HepG2 (cell line): Measurements from ENCODE around the gene PNKD. TPM values are rescaled to one million over a fixed set of nuclear protein-coding genes. Genes with fewer than 3 reads are reported as not detected.

Experiments
- BORCS8-MEF2B ChIP-seq: sonication (generic); formaldehyde crosslinking; IDR thresholded peaks from 2 replicates; pipeline ENCODE4 v1.8.0; 2022; ENCODE audit warnings: mild to moderate bottlenecking, missing genetic modification reagents
- EED ChIP-seq: sonication (generic); formaldehyde crosslinking; IDR thresholded peaks from 2 replicates; pipeline ENCODE4 v1.5.0; 2020; ENCODE audit warnings: mild to moderate bottlenecking, missing genetic modification reagents
- ISX ChIP-seq: sonication (generic); formaldehyde crosslinking; conservative IDR thresholded peaks from 2 replicates; pipeline ENCODE4 v1.5.0; 2020; ENCODE audit warnings: missing genetic modification reagents
- KLF13 ChIP-seq: sonication (generic); formaldehyde crosslinking; IDR thresholded peaks from 2 replicates; pipeline ENCODE4 v1.4.0; 2020; ENCODE audit warnings: mild to moderate bottlenecking, missing genetic modification reagents
- MED13 ChIP-seq: sonication (generic); formaldehyde crosslinking; IDR thresholded peaks from 2 replicates; pipeline ENCODE4 v1.5.0; 2020; ENCODE audit warnings: missing genetic modification reagents
- MED8 ChIP-seq: sonication (generic); formaldehyde crosslinking; IDR thresholded peaks from 2 replicates; pipeline ENCODE4 v1.8.1; 2023; ENCODE audit warnings: mild to moderate bottlenecking, missing genetic modification reagents; ENCODE audit not compliant: insufficient replicate concordance
- MIXL1 ChIP-seq: IDR thresholded peaks from 2 replicates; pipeline ENCODE4 v1.6.1; 2016
- NR2F1 ChIP-seq, 2 experiments: fragments of 450-650 bp in 1 of 2; formaldehyde crosslinking in 1 of 2; IDR thresholded peaks; 2 replicates each; pipeline versions ENCODE4 v1.5.0 to v1.6.1; 2016 to 2020; ENCODE audit warnings: mild to moderate bottlenecking in 1 of 2, missing compliant biosample characterization in 1 of 2, missing genetic modification reagents in 1 of 2, moderate library complexity in 1 of 2
- NR2F2 ChIP-seq: IDR thresholded peaks from 2 replicates; pipeline ENCODE4 v1.6.1; 2012; ENCODE audit warnings: low read depth, inconsistent platforms, borderline replicate concordance
- PAF1 ChIP-seq: IDR thresholded peaks from 2 replicates; pipeline ENCODE4 v1.6.1; 2016; ENCODE audit warnings: missing genetic modification reagents, missing compliant biosample characterization
- RAD21 ChIP-seq: fragments of 450-650 bp; formaldehyde crosslinking; IDR thresholded peaks from 2 replicates; pipeline ENCODE4 v1.5.0; 2020; ENCODE audit warnings: mild to moderate bottlenecking
- RORA ChIP-seq: sonication (generic); formaldehyde crosslinking; IDR thresholded peaks from 2 replicates; pipeline ENCODE4 v1.5.0; 2020; ENCODE audit warnings: mild to moderate bottlenecking, missing genetic modification reagents, moderate library complexity
- SMARCC2 ChIP-seq: fragments of 450-650 bp; IDR thresholded peaks from 2 replicates; pipeline ENCODE4 v1.6.1; 2017; ENCODE audit warnings: antibody characterized with exemption, mild to moderate bottlenecking
- U2AF2 ChIP-seq: fragments of 200-400 bp; formaldehyde crosslinking; IDR thresholded peaks from 2 replicates; pipeline ENCODE4 v1.6.1; 2017; ENCODE audit warnings: low read depth, mild to moderate bottlenecking, low read length
- ZFP36L1 ChIP-seq: sonication (generic); formaldehyde crosslinking; IDR thresholded peaks from 2 replicates; pipeline ENCODE4 v1.8.0; 2022; ENCODE audit warnings: mild to moderate bottlenecking, missing genetic modification reagents, moderate library complexity
- ZNF10 ChIP-seq: sonication (generic); formaldehyde crosslinking; IDR thresholded peaks from 2 replicates; pipeline ENCODE4 v1.4.0; 2020; ENCODE audit warnings: mild to moderate bottlenecking, low read depth, missing genetic modification reagents, borderline replicate concordance
- ZNF383 ChIP-seq: sonication (generic); formaldehyde crosslinking; IDR thresholded peaks from 2 replicates; pipeline ENCODE4 v1.4.0; 2020; ENCODE audit warnings: missing genetic modification reagents, mild to moderate bottlenecking, borderline replicate concordance
- ZNF572 ChIP-seq: sonication (generic); formaldehyde crosslinking; IDR thresholded peaks from 2 replicates; pipeline ENCODE4 v1.5.1; 2020; ENCODE audit warnings: mild to moderate bottlenecking, missing genetic modification reagents
- ZNF891 ChIP-seq: sonication (generic); formaldehyde crosslinking; IDR thresholded peaks from 2 replicates; pipeline ENCODE4 v1.5.0; 2020; ENCODE audit warnings: mild to moderate bottlenecking, missing genetic modification reagents
- polyA plus RNA-seq, 8 experiments: library from polyadenylated mRNA; depleted of rRNA in 3 of 8; stranded (reverse) in 7 of 8; unstranded in 1 of 8; fragments of >200 nt; fragmentation: Illumina TruSeq in 4 of 8; extraction: Trizol in 4 of 8; gene quantifications; 2 replicates each; pipeline versions ENCODE4 v1.2.1 to v1.2.3, GENCODE V29; 2011 to 2016; ENCODE audit warnings: low read depth in 4 of 8, missing spikeins in 1 of 8, mixed read lengths in 1 of 8; ENCODE audit not compliant: insufficient read depth in 1 of 8
- total RNA-seq, 5 experiments: library from RNA; depleted of rRNA; stranded (reverse); fragments of >200 nt; fragmentation: Illumina TruSeq; extraction: Trizol; gene quantifications; 2 replicates each; pipeline ENCODE4 v1.2.3, GENCODE V29; 2016; ENCODE audit warnings: low read depth in 1 of 5
- TF ChIP-seq, protein P1 (sequence below), 2 experiments: sonication (generic) in 1 of 2; formaldehyde crosslinking in 1 of 2; IDR thresholded peaks; 2 replicates each; pipeline versions ENCODE4 v1.5.1 to v1.6.1; 2011 to 2020; ENCODE audit warnings: borderline replicate concordance in 1 of 2, low read depth in 1 of 2, low read length in 1 of 2, mild to moderate bottlenecking in 1 of 2, missing genetic modification reagents in 1 of 2, moderate library complexity in 1 of 2
- TF ChIP-seq, protein P2 (sequence below): sonication (generic); formaldehyde crosslinking; IDR thresholded peaks from 2 replicates; pipeline ENCODE4 v1.5.0; 2020; ENCODE audit warnings: missing genetic modification reagents
- TF ChIP-seq, protein P3 (sequence below): fragments of 450-650 bp; IDR thresholded peaks from 2 replicates; pipeline ENCODE4 v1.6.1; 2016
- TF ChIP-seq, protein P4 (sequence below): sonication (generic); formaldehyde crosslinking; IDR thresholded peaks from 2 replicates; pipeline ENCODE4 v1.5.0; 2020; ENCODE audit warnings: mild to moderate bottlenecking, missing genetic modification reagents

PNKD gene
- total and polyA plus RNA-seq, 2 of the 13 experiments (the other 11 are each of a cell fraction or from before 2014, with no cell fraction given) = 55.9 to 80.4 TPM

DNA sequence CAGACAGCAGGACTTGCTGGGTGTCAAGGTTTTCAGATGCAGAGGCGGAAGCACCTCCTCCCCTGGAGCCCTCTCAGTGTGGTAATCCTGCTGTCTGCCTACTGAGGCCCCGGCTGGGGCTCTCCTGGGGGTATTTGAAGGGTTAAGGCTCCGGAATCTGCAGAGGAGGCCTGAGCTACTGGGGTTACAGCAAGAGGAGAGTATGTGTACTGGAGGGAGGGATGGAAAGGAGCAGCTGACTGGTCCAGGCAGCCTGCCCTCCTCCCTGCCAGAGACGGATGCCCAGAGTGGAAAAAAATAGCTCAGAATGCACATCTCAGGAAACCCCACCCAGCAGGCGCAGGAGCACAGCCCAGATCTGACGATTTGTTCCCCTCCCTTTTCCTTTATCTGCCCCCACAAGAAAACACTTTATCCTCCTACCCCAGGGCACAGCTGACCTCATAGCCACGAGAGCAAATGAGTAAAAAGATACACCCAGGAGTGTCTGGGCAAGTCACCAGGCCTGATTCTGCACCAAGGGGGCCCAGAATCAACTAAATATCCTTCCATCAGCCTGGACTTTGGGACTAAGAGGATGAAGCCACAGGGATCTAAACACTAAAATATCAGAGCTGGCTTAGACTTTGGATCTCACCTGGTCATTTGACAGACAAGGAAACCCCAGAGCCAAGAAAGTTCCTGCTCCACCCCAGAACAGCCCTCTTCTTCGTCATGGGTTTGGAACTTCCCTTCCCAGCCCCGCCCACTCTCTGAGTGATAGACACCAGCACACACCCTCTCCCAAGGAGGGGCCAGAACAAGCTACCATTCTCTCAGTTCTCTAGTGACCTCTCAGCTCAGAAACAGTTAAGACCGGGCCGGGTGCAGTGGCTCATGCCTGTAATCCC is 16.5 kb downstream of the PNKD start (continued):
- no peak for TF ChIP-seq ZNF383 (CRISPR knock-in tag)
- TF ChIP-seq, protein P1, sequence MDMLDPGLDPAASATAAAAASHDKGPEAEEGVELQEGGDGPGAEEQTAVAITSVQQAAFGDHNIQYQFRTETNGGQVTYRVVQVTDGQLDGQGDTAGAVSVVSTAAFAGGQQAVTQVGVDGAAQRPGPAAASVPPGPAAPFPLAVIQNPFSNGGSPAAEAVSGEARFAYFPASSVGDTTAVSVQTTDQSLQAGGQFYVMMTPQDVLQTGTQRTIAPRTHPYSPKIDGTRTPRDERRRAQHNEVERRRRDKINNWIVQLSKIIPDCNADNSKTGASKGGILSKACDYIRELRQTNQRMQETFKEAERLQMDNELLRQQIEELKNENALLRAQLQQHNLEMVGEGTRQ (IDR thresholded peaks at IDR 0.05; ENCODE audit: low read depth, low read length) = no peak
- TF ChIP-seq, protein P1 (CRISPR knock-in tag; IDR thresholded peaks at IDR 0.05; ENCODE audit: borderline replicate concordance) = no peak
- no peak for TF ChIP-seq ZFP36L1 (CRISPR knock-in tag)
- TF ChIP-seq NR2F2 = no peak
- TF ChIP-seq PAF1 (CRISPR knock-in tag) = no peak
- TF ChIP-seq RAD21 (CRISPR knock-in tag) = no peak
- TF ChIP-seq, protein P2, sequence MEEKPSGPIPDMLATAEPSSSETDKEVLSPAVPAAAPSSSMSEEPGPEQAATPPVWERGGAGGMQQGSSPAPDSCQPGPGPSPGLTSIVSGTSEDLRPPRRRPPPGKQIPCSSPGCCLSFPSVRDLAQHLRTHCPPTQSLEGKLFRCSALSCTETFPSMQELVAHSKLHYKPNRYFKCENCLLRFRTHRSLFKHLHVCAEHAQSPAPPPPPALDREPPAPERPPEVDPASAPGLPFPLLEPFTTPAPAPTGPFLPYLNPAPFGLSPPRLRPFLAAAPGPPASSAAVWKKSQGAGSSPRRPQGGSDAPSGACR (CRISPR knock-in tag) = 0 out of 2 replicates have a peak, but pooled peaks have one; percentile 28
- TF ChIP-seq NR2F1 (CRISPR knock-in tag; IDR thresholded peaks at IDR 0.05) = no peak
- TF ChIP-seq, protein P3, sequence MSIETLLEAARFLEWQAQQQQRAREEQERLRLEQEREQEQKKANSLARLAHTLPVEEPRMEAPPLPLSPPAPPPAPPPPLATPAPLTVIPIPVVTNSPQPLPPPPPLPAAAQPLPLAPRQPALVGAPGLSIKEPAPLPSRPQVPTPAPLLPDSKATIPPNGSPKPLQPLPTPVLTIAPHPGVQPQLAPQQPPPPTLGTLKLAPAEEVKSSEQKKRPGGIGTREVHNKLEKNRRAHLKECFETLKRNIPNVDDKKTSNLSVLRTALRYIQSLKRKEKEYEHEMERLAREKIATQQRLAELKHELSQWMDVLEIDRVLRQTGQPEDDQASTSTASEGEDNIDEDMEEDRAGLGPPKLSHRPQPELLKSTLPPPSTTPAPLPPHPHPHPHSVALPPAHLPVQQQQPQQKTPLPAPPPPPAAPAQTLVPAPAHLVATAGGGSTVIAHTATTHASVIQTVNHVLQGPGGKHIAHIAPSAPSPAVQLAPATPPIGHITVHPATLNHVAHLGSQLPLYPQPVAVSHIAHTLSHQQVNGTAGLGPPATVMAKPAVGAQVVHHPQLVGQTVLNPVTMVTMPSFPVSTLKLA = no peak
- no peak for TF ChIP-seq MIXL1
- no peak for TF ChIP-seq SMARCC2
- no peak for TF ChIP-seq ISX
- no peak for TF ChIP-seq RORA (CRISPR knock-in tag)
- no peak for TF ChIP-seq ZNF572
- TF ChIP-seq U2AF2 = no peak
- no peak for TF ChIP-seq MED13 (CRISPR knock-in tag)
- no peak for TF ChIP-seq ZNF891 (CRISPR knock-in tag)
- TF ChIP-seq, protein P4, sequence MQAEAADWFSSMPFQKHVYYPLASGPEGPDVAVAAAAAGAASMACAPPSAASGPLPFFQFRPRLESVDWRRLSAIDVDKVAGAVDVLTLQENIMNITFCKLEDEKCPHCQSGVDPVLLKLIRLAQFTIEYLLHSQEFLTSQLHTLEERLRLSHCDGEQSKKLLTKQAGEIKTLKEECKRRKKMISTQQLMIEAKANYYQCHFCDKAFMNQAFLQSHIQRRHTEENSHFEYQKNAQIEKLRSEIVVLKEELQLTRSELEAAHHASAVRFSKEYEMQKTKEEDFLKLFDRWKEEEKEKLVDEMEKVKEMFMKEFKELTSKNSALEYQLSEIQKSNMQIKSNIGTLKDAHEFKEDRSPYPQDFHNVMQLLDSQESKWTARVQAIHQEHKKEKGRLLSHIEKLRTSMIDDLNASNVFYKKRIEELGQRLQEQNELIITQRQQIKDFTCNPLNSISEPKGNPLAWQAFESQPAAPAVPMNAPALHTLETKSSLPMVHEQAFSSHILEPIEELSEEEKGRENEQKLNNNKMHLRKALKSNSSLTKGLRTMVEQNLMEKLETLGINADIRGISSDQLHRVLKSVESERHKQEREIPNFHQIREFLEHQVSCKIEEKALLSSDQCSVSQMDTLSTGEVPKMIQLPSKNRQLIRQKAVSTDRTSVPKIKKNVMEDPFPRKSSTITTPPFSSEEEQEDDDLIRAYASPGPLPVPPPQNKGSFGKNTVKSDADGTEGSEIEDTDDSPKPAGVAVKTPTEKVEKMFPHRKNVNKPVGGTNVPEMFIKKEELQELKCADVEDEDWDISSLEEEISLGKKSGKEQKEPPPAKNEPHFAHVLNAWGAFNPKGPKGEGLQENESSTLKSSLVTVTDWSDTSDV (CRISPR knock-in tag) = no peak
- TF ChIP-seq ZNF10 = no peak
- no peak for TF ChIP-seq BORCS8-MEF2B (CRISPR knock-in tag)
- no peak for TF ChIP-seq EED (CRISPR knock-in tag)
- TF ChIP-seq KLF13 (CRISPR knock-in tag) = no peak
- TF ChIP-seq MED8 (CRISPR knock-in tag) = no peak
